NCI-H1105 (cell line): ENCODE data around the gene DDX52.
A peak's percentile ranks its signal among the peaks of the same experiment; 100 is the strongest.
"Not testable (repeated sequence)": the region's sequence is repeated elsewhere in the genome, so short reads cannot be mapped to it uniquely, and the experiment has no call there.

Source experiments
- DNase-seq: peaks from one replicate; lab custom pipeline; 2025; lab: John Stamatoyannopoulos, UW

DDX52 gene

GRCh38 chr17:37643118-37643766 is at the start of gene DDX52:
Gene DDX52 (minus strand): TSS chr17:37643446. CDS start chr17:37643420, 26 bp downstream.
- DNase-seq = peak; percentile 80

GRCh38 chr17:37691807-37692206 is 48.6 kb upstream of the DDX52 start:
- DNase-seq = no peak

- DNase-seq = no peak
Measured at GRCh38 chr17:37689317-37689716, 46.1 kb upstream of the DDX52 start.

- DNase-seq = no peak
Measured at GRCh38 chr17:37683454-37683984, 40.3 kb upstream of the DDX52 start.

GRCh38 chr17:37682007-37682406 is 38.8 kb upstream of the DDX52 start:
- no peak for DNase-seq

- not testable (repeated sequence) for DNase-seq
Measured at GRCh38 chr17:37679995-37680394, 36.7 kb upstream of the DDX52 start.

GRCh38 chr17:37678036-37678435 is 34.8 kb upstream of the DDX52 start:
- no peak for DNase-seq

GRCh38 chr17:37677021-37677420 is 33.8 kb upstream of the DDX52 start:
- DNase-seq = no peak

GRCh38 chr17:37676115-37676925 is 33.1 kb upstream of the DDX52 start:
- no peak for DNase-seq

- no peak for DNase-seq
Measured at GRCh38 chr17:37674511-37674910, 31.3 kb upstream of the DDX52 start.

GRCh38 chr17:37673386-37673785 is 30.1 kb upstream of the DDX52 start:
- no peak for DNase-seq

GRCh38 chr17:37672548-37673078 is 29.4 kb upstream of the DDX52 start:
- DNase-seq = no peak

GRCh38 chr17:37671824-37672547 is 28.7 kb upstream of the DDX52 start:
- DNase-seq = no peak

GRCh38 chr17:37671028-37671823 is 28.0 kb upstream of the DDX52 start:
- no peak for DNase-seq

- DNase-seq = no peak
Measured at GRCh38 chr17:37667039-37667438, 23.8 kb upstream of the DDX52 start.

GRCh38 chr17:37664214-37664613 is 21.0 kb upstream of the DDX52 start:
- DNase-seq = no peak

GRCh38 chr17:37662353-37662752 is 19.1 kb upstream of the DDX52 start:
- no peak for DNase-seq

GRCh38 chr17:37661400-37662014 is 18.3 kb upstream of the DDX52 start:
- no peak for DNase-seq

- DNase-seq = no peak
Measured at GRCh38 chr17:37659925-37660324, 16.7 kb upstream of the DDX52 start.

- no peak for DNase-seq
Measured at GRCh38 chr17:37657202-37657601, 14.0 kb upstream of the DDX52 start.

GRCh38 chr17:37651849-37652248 is 8.6 kb upstream of the DDX52 start:
- no peak for DNase-seq
